ENCODE results near the gene MTUS2.

MTUS2 gene

GRCh38 chr13:28817204-28817603 is 2.9 kb upstream of the MTUS2 start:
- DNase-seq (ENCODE audit: low read depth) = no peak
- TF ChIP-seq CTCF (IDR thresholded peaks at IDR 0.05; ENCODE audit: low read depth, low read length) (peak; percentile 17), POLR2A (IDR thresholded peaks at IDR 0.05; ENCODE audit: extremely low read depth, insufficient read length) (no peak), MAX (IDR thresholded peaks at IDR 0.05; ENCODE audit: low read depth, low read length) (no peak)

GRCh38 chr13:28819046-28819730 is 951 bp upstream of the MTUS2 start:
- peak; percentile 39 for DNase-seq (ENCODE audit: low read depth)
- H3K4me3 ChIP-seq (ENCODE audit: low read depth, low read length) = no peak overlapping the region
- TF ChIP-seq POLR2A (IDR thresholded peaks at IDR 0.05; ENCODE audit: extremely low read depth, insufficient read length) = no peak
- TF ChIP-seq MYC (IDR thresholded peaks at IDR 0.05; ENCODE audit: low read depth, low read length) = no peak
- no peak for TF ChIP-seq CTCF (IDR thresholded peaks at IDR 0.05; ENCODE audit: low read depth, low read length)
- no peak for TF ChIP-seq MAX (IDR thresholded peaks at IDR 0.05; ENCODE audit: low read depth, low read length)

More at GRCh38 chr13:28817204-28817603, 2.9 kb upstream of the MTUS2 start:
- no peak overlapping the region for H3K4me3 ChIP-seq (ENCODE audit: low read depth, low read length)

GRCh38 chr13:28819735-28820098 is 422 bp upstream of the MTUS2 start:
- no peak for TF ChIP-seq MAX (IDR thresholded peaks at IDR 0.05; ENCODE audit: low read depth, low read length)
- TF ChIP-seq MYC (IDR thresholded peaks at IDR 0.05; ENCODE audit: low read depth, low read length) = no peak
- no peak for TF ChIP-seq POLR2A (IDR thresholded peaks at IDR 0.05; ENCODE audit: extremely low read depth, insufficient read length)
- no peak for TF ChIP-seq CTCF (IDR thresholded peaks at IDR 0.05; ENCODE audit: low read depth, low read length)
- DNase-seq (ENCODE audit: low read depth) = peak; percentile 57
- no peak overlapping the region for H3K4me3 ChIP-seq (ENCODE audit: low read depth, low read length)

GRCh38 chr13:28822151-28822550 is 2.0 kb downstream of the MTUS2 start:
- TF ChIP-seq POLR2A (IDR thresholded peaks at IDR 0.05; ENCODE audit: extremely low read depth, insufficient read length) (no peak), MYC (IDR thresholded peaks at IDR 0.05; ENCODE audit: low read depth, low read length) (no peak), CTCF (IDR thresholded peaks at IDR 0.05; ENCODE audit: low read depth, low read length) (no peak), MAX (IDR thresholded peaks at IDR 0.05; ENCODE audit: low read depth, low read length) (no peak)
- H3K4me3 ChIP-seq (ENCODE audit: low read depth, low read length) = no peak overlapping the region
- no peak for DNase-seq (ENCODE audit: low read depth)

- H3K4me3 ChIP-seq (ENCODE audit: low read depth, low read length) = no peak overlapping the region
- TF ChIP-seq MAX (IDR thresholded peaks at IDR 0.05; ENCODE audit: low read depth, low read length) (no peak), POLR2A (IDR thresholded peaks at IDR 0.05; ENCODE audit: extremely low read depth, insufficient read length) (no peak), MYC (IDR thresholded peaks at IDR 0.05; ENCODE audit: low read depth, low read length) (no peak), CTCF (IDR thresholded peaks at IDR 0.05; ENCODE audit: low read depth, low read length) (no peak)
- no peak for DNase-seq (ENCODE audit: low read depth)
Measured at GRCh38 chr13:28822801-28823200, 2.7 kb downstream of the MTUS2 start.
